ENCODE measurements around the gene CRELD2. TPM values are rescaled to one million over a fixed set of nuclear protein-coding genes. Genes with fewer than 3 reads are reported as not detected.

CRELD2 gene, protein sequence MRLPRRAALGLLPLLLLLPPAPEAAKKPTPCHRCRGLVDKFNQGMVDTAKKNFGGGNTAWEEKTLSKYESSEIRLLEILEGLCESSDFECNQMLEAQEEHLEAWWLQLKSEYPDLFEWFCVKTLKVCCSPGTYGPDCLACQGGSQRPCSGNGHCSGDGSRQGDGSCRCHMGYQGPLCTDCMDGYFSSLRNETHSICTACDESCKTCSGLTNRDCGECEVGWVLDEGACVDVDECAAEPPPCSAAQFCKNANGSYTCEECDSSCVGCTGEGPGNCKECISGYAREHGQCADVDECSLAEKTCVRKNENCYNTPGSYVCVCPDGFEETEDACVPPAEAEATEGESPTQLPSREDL
- 10 to 100 TPM; 27.5 to 45.4 TPM for total RNA-seq
- long read RNA-seq, donor 1, transcript CRELD2-201 (10 exons, 1,357 nt): major isoform, 35 of 49 reads
- long read RNA-seq, donor 1, partial matches to known transcripts: 6 of 49 reads
- long read RNA-seq, donor 1, other reads (novel, unspliced or antisense): 6 of 49 reads
- long read RNA-seq, donor 2, transcript CRELD2-201 (10 exons, 1,357 nt): major isoform, 101 of 124 reads
- long read RNA-seq, donor 2, partial matches to known transcripts: 5 of 124 reads
- long read RNA-seq, donor 2, other reads (novel, unspliced or antisense): 13 of 124 reads

DNA sequence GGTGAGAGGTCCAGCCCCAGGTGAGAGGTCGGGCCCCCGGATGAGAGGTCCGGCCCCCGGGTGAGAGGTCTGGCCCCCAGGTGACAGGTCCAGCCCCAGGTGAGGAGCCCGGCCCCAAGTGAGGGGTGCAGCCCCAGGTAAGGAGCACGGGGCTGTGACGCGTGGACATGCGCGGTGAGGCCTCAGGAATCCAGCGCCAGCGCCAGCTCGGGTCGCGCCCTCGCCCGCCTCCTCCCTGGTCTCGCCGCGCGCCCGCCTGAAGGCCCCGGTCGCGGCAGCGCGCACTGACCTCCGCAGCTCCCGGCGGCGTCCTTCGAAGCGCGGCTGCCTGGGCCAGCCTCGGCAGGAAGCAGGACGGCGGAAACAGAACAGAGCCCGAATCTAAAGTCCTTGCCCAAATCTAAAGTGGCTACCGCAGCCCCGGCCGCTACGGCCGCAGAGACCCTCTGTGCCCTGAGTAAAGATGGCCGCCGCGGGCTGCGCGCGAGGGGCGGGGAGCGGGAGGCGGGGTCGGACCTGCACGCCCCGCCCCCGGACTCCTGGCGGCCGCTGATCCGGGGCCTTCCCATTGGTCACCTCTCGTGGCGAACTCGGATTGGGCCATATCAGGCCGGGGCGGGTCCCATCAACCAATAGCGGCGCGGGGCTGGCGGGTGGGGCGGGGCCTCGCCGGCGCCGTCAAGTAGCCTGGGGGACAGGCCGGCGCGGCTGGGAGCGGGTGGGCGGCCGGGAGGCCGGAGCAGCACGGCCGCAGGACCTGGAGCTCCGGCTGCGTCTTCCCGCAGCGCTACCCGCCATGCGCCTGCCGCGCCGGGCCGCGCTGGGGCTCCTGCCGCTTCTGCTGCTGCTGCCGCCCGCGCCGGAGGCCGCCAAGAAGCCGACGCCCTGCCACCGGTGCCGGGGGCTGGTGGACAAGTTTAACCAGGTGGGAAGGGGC, at the start of gene CRELD2, which contains the start of gene ALG12:
Gene CRELD2, plus strand, starts transcription at position 661 of the 937 bp plus-strand sequence. Its CDS starts 136 bp downstream, at position 797.
Gene ALG12, minus strand, starts transcription at position 465 of the 937 bp plus-strand sequence. CDS start 4,673 bp downstream, outside the sequence.
- intact Hi-C loops (cut with DNase I): no loop called here
- DNase-seq (ENCODE audit: low spot score): peak; percentile 99

DNA sequence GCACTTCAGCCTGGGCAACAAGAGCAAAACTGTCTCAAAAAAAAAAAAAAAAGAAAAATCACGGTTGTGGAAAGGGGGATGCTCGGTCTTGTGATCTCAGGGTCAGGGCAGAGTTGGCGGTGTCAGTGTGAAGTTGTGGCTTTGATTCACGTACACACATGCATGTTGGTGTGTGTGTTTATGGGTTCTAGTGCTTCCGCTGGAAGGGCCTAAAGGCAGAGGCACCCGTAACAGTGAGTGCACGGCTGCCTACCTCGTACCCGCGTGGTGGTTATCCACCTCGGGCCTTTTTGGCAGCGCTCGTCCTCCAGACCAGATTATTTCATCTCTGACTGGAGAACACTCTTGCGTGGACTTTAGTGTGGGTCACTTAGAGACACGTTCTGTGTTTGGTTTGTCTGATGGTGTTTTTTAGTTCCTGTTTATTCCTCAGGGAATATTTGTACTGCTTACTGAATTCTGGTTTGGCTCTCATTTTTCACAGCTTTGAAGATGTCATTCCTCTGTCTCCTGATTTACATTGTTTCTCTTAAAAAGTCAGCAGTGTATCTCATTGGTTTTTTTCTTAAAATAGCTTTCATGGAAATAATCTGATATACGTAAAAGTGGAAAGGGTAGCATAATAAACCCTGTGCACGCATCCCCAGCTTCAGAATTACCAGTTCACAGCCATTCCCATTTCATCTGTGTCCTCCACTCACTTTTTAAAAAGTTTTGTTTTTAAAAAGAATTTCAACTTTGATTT, 49.2 kb upstream of the CRELD2 start:
- peak; percentile 41 for DNase-seq (ENCODE audit: low spot score)
- intact Hi-C loops (cut with DNase I): no loop called here

DNA sequence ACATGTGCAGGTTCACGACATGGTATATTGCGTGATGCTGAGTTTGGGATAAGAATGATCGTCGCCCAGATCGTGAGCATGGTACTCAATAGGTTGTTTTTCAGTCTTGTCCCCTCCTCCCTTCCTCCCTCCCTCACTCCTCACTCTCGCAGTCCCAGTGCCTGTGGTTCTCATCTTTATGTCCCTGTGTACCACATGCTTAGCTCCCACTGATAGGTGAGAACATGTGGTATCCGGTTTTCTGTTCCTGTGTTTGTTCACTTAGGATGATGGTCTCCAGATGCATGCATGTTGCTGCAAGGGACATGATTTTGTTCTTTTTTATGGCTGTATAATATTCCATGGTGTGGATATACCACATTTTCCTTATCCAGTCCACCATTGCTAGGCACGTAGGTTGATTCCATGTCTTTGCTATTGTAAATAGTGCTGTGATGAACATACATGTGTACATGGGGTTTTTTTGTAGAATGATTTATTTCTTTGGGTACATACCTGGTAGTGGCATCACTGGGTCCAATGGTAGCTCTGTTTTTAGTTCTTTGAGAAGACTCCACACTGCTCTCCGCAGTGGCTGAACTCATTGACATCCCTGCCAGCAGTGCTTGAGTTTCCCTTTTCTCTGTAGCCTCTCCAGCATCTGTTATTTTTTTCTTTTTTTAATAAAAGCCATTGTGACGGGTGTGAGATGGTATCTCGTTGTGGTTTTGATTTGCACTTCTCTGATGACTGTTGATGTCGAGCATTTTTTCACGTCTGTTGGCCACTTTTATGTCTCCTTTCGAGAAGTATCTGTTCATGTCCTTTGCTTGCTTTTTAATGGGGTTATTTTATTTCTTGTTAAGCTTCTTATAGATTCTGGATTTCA, 48.4 kb upstream of the CRELD2 start:
- intact Hi-C loops (cut with DNase I): no loop called here
- DNase-seq (ENCODE audit: low spot score): no peak

DNA sequence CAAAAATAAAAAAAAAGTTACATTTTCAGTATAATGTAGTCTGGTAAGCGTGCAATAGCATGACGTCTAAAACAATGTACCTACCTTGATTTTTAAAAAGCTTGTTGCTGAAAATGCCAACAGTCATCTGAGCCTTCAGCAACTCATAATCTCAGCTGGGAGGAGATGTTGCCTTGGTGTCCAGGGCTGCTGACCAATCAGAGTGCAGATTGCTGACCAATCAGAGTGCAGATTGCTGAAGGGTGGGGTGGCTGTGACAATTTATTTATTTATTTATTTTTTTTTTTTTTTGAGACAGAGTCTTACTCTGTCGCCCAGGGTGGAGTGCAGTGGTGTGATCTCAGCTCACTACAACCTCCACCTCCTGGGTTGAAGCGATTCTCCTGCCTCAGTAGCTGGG, 47.0 kb upstream of the CRELD2 start:
- peak; percentile 9 for DNase-seq (ENCODE audit: low spot score)
- intact Hi-C loops (cut with DNase I): no loop called here

DNA sequence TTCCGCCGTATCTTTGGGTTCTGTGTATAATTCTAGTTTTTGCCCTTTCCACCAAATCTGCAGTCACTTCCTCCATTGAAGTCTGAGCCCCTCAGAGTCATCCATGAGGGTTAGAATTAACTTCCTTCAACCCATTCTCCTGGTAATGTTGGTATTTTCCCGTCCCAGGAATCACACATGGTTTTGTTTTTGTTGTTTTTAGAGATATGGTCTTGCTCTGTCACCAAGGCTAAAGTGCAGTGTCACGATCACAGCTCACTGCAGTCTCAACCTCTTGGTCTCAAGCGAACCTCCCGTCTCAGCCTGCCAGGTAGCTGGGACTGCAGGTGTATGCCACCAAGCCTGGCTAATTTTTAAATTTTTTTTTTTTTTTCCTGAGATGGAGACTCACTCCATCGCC, 46.1 kb upstream of the CRELD2 start:
- no peak for DNase-seq (ENCODE audit: low spot score)
- intact Hi-C loops (cut with DNase I): no loop called here

DNA sequence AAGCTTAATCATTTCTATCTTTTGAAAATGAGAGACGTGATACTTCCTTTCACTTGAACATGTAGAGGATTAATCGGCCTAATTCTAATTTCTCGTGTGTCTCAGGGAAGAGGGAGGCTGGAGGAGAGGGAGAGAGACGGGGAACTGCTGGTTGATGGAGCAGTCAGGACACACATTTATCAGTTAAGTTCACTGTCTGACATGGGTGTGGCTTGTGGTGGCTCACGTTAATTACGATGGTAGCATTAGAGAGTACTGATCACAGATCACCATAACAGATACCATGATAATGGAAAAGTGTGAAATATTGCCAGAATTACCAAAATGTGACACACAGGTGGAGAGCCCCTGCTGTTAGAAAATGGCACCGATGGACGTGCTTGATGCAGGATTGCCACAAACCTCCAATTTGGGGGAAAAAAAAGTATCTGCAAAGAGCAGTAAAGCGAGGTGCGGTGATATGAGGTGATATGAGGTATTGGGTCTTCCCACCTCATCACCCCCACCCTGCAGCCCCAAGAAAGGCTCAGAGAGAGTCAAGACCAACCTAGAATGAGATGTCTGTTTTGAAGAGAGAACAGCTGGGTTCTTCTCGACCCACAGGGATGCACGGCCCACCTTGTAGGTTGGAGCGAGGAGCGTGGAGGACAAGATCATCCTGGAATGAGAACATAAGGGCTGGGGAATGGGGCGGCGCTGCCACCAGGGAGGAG, 45.0 kb upstream of the CRELD2 start:
- intact Hi-C loops (cut with DNase I): no loop called here
- DNase-seq (ENCODE audit: low spot score): peak; percentile 35

DNA sequence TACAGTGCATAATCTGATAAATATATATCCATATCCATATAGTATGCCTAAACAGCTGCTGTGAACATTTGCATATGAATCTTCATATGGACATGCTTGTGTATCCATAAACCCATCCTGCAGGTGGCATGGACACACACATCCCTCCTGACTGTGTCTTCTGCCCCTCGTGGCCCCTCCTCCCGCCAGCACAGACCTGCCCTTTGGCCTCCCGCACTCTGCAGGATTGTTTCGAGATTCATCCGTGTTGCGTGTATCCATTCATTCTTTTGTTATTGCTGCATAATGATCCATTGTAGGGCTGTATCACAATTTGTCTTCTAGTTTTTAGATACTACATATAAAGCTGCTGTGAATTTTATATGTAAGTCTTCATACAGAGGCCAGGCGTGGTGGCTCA, 40.8 kb upstream of the CRELD2 start:
- intact Hi-C loops (cut with DNase I): no loop called here
- no peak for DNase-seq (ENCODE audit: low spot score)

DNA sequence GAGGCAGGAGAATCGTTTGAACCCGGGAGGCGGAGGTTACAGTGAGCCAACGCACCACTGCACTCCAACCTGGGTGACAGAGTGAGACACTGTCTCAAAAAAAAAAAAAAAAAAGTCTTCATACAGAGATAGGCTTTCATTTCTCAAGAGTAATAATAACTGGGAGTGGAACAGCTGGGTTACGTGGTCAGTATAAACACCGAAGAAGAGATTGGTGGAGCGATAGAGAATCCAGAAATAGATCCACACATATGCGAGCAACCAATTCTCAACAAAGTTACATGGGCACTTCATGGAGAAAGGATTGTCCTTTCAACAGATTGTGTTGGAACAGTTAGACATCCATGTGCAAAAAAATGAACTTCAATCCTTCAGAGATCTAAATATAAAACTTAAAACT, 40.2 kb upstream of the CRELD2 start:
- intact Hi-C loops (cut with DNase I): no loop called here
- no peak for DNase-seq (ENCODE audit: low spot score)

DNA sequence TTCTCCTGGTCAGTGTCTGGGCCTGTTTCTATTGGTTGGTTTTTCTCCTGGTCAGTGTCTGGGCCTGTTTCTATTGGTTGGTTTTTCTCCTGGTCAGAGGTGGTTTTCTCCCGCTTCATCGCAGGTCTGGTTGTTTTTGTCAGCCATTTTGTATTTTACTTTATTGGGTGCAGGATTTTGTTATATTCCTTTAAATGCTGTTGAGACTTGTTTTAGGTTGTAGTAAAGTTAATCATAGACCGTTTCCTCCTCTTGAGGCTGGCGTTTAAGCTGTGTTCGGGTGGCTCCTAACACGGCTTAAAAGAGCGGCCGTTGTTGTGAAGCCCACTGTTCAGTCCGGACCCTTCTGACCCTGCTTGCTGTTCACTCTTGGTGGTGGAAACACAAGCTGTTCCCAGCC, 38.6 kb upstream of the CRELD2 start:
- DNase-seq (ENCODE audit: low spot score): peak; percentile 10
- intact Hi-C loops (cut with DNase I): no loop called here

DNA sequence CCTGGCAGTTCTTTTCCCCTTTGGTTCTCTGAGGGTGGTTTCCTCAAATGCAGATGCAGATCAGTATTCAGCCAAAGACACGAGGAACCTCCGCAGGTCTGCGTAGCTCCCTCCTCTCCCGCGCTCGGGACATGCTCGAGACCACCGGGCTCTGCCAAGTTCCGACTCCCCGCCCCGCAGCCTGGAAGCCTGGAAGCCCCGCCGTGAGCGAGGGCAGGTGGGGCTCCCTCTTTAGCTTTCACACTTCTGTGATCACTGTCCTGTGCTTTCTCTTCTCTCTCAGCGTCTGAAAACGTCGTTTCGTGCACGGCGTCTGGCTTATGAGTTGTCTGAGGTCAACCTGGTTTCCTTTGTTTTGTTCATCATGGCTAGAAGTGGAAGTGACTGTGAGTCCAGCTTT, 38.2 kb upstream of the CRELD2 start:
- intact Hi-C loops (cut with DNase I): no loop called here
- peak; percentile 66 for DNase-seq (ENCODE audit: low spot score)

DNA sequence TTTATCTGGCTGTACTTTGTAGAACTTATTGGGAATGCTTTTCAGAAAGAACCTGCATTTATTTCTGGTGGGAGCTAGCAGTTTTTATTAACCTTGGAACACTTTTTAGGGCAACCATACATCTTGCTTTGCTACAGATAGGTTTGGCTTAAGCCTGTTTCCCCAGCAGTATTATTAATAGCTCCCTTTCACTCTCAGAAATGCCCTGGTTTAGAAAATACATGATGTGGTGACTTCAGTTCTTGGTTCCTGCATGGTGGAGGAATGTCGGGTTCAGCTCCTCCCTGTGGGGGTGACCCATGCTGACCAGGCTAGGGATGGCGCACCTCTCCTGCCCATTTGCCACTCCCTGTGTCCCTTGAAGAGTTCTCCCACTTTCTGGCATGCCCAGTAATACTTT, 36.6 kb upstream of the CRELD2 start:
- DNase-seq (ENCODE audit: low spot score): no peak
- intact Hi-C loops (cut with DNase I): no loop called here

DNA sequence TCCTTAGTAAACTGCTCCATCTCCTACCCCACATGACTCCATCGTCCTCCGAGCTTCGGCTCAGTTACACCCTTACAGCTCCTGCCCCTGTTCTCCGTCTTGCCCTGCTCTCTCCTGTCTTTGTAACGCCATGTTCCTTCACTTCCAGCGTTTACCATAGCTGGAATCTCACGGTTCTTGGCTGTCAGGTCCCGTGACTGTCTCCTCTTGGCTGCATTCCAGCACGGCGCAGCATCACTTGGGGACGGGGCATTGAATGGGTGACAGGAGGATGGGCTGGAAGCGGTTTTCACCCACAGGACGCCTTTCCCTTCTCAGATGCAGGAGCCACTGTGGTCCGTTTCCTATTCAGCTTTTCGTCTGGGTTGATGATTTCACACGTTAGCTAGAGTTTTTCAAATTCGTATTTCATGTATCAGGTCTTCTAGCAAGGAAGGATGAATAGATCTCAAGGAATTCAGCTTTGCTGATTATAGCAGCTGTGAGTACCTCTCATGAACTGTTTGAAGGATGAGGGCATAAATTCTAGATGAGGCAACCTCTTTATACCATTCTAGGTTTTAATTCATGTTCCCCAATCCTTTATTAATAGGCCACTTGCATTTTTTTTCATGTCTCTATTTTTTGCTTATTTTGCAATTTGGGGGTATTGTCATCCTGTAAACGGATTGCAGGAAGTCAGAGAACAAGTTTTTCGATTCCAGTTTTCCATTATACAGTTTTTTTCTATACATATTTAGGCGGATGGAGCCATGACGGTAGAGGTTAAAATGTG, 35.7 kb upstream of the CRELD2 start:
- intact Hi-C loops (cut with DNase I): no loop called here
- peak; percentile 70 for DNase-seq (ENCODE audit: low spot score)

DNA sequence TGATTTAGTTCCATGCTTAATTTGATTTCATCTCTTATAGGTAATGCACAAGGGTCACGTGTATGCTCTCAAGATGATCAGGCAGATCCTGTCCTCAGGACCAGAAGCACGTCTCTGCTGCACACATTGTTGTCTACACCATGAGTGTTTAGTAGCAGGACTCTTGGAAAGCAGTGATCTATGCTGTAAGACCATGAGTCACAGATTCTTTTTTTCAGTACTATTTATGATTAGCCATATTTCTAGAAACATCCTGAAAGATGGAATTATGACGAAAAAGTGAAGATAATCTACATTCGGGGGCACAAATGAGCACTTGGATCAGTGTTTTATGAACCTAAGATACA, 35.2 kb upstream of the CRELD2 start:
- intact Hi-C loops (cut with DNase I): no loop called here
- no peak for DNase-seq (ENCODE audit: low spot score)

DNA sequence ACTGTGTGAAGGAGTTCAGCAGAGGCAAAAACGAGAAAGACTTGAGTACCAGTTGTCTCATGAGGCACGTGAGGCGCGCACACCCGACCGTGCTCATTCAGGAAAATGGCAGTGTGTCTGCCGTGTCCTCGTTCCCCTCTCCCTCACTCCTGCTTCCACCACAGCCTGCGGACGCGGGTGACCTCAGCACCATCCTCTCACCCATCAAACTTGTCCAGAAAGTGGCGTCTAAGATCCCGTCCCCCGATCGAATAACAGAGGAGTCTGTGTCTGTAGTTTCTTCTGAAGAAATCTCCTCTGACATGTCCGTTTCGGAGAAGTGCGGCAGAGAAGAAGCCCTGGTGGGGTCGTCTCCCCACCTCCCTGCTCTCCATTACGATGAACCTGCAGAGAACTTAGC, 34.4 kb upstream of the CRELD2 start:
- intact Hi-C loops (cut with DNase I): no loop called here
- DNase-seq (ENCODE audit: low spot score): peak; percentile 46

DNA sequence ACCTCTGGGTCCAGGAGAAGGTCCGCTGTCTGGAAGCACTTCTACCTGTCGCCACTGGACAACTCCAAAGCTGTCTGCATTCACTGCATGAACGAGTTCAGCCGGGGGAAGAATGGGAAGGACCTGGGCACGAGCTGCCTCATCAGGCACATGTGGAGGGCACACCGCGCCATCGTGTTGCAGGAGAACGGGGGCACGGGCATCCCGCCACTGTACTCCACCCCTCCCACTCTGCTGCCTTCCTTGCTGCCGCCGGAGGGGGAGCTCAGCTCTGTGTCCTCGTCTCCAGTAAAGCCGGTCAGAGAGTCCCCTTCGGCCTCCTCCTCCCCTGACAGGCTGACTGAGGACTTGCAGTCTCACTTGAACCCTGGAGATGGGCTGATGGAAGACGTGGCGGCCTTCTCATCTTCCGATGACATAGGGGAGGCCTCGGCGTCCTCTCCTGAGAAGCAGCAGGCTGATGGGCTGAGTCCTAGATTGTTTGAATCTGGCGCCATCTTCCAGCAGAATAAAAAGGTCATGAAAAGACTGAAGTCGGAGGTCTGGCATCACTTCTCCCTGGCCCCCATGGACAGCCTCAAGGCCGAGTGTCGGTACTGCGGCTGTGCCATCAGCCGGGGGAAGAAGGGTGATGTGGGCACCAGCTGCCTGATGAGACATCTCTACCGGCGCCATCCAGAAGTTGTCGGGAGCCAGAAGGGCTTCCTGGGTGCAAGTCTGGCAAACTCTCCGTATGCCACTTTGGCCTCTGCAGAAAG, 33.8 kb upstream of the CRELD2 start:
- peak; percentile 65 for DNase-seq (ENCODE audit: low spot score)
- intact Hi-C loops (cut with DNase I): loop anchor here in 1 of 2 donors (5.0 kb wide), 1 partner anchor 213 kb away; no protein-coding TSS in a partner anchor

DNA sequence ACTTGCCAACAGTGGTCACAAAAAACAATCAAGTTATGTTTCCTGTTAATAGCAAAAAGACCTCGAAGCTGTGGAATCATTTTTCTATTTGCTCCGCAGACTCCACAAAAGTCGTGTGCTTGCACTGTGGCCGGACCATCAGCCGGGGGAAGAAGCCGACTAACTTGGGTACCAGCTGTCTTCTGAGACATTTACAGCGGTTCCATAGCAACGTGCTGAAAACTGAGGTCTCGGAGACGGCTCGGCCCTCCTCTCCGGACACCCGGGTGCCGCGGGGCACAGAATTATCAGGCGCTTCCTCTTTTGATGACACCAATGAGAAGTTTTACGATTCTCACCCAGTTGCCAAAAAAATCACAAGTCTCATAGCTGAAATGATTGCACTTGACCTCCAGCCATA, 33.2 kb upstream of the CRELD2 start:
- peak; percentile 67 for DNase-seq (ENCODE audit: low spot score)

More for the DNA sequence above, 33.2 kb upstream of the CRELD2 start:
- intact Hi-C loops (cut with DNase I): loop anchor here in 1 of 2 donors (5.0 kb wide), 1 partner anchor 212 kb away; no protein-coding TSS in a partner anchor

Data from posterior vena cava (tissue), 2 donors.